HG02642 (cell line): ENCODE measurements around the gene RTN1.

Experiments used
- ATAC-seq: cut with Tn5 transposase; IDR thresholded peaks from one replicate; pipeline ENCODE4 v1.9.1; 2021; ENCODE audit warnings: mild to moderate bottlenecking; ENCODE audit not compliant: unreplicated experiment, poor library complexity

The RTN1 gene

DNA sequence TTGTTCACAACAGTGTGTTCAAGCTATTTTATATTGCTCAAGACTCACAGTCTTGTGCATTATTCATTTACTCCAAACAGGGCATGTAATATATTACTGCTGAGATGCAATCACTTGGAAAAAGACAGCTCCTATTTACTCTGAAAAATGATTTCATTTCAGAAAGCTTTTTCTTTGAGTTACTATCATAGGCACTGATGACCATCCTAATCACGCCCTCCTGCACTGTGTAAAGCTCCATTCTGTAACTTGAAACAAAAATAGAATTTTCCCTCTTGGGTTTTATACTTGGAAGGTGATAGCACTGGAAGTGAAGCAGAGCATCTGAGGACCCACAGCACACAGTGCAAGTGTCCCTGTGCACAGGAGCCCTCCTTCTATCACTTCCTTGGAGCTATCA is 55.6 kb downstream of the RTN1 start:
- no peak for ATAC-seq

- no peak for ATAC-seq
Measured at GRCh38 chr14:59811815-59812214, 58.8 kb downstream of the RTN1 start.

DNA sequence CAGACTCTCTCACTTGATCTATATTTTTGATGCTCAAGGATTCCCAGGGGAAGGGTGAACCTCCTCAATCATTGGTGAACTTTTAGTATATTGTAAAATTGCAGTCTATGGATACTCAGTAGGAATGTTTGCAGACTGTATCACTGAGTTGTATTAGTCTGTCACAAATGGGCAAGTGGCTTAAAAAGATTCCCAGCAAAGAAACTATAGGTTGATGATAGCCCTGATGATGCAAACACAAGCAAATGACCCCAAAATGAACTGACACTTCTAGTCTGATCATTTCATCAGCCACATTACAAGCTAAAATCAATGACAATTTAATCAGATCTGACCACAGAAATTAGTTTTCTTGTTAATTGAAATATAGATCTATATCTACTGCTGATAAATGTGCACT is 59.5 kb downstream of the RTN1 start:
- no peak for ATAC-seq

DNA sequence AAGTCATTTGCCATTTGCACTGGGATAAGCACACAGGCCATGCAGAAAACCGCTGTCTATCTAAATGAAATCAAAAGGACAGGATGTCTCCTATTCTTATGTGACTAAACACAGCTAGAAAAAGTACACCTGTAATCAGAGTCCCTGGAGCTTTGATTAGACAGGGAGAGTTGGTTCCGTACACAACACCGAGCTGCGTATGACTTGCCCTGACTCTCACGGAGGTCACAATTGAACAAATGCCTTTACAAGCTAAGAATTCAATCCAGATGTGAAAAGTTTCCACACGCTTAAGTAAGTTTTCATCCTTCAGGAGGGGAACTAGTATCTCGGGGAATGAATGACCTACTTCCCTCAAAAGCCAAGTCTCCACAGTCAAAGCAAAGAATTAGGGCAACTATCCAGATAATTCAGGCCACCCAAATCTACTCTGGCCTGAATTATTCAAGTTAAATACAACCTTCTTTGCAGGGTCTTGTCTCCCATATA is 67.5 kb downstream of the RTN1 start:
- no peak for ATAC-seq

DNA sequence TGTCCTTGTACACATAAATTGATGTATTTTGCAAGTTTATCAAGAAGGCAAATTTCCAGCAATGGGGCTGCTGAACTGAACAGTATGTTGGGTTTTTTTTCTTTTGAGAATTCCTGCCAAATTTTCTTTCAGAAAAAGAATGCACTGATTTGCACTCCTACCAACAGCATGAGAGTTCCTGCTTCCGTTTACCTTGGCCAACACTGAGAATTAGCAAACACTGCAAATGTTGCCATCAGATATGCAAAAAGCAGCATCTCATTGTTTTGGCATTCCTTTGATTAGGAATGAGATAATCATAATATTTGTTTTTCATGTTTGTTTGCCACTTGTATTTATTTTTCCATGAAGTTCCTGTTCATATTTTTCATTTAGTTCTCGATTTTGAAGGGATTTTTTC is 82.4 kb downstream of the RTN1 start:
- no peak for ATAC-seq

DNA sequence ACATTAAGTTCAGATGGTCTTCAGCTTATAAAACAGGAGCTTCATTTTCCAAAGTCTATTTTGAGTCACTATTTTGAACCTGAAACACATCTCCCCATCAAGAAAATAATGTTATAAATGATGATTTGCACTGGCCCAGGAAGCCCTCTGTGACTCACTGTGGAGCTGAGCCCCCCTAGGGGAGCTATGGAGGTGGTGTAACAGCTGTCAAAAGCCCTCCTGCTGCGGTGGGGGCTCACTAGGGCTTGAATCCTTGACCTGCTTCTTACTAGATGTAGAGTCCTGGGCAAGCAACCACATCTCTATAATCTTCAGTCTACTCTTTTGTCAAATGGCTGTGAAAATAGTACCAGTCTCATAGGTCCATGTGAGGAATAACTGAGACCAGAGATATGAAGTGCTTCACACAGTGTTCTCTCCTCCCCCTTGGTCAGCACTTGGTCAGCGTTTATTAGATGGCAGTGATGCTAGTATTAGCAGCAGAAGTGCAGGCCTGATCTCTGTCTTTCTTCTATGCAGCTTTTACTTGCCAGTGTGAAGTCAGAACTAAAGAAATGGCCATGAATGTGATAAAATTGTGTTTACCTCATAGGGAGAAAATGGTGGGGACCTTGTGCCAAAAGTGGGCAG is 83.4 kb downstream of the RTN1 start:
- ATAC-seq = no peak

GRCh38 chr14:59785629-59786028 is 84.9 kb downstream of the RTN1 start:
- no peak for ATAC-seq

DNA sequence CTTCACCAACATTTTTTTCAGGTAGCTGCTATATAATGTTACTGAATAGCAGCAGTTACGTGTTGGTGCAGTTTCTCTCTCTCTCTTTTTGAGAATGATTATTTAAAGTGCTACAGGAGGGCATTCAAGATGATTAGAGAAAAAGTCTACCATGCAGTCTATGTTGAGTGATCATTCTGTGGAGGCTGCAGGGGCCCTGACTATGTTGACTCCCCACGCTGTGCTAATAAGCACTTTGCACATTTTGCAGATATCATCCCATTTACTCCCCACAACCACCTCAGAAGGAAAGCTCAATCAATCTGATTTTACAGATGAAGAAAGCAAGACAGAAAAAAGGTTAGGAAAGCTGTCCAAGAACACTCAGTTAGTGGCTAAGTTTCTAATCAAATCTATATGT is 87.8 kb downstream of the RTN1 start:
- no peak for ATAC-seq

GRCh38 chr14:59777006-59777579 is 93.5 kb downstream of the RTN1 start:
- no peak for ATAC-seq

DNA sequence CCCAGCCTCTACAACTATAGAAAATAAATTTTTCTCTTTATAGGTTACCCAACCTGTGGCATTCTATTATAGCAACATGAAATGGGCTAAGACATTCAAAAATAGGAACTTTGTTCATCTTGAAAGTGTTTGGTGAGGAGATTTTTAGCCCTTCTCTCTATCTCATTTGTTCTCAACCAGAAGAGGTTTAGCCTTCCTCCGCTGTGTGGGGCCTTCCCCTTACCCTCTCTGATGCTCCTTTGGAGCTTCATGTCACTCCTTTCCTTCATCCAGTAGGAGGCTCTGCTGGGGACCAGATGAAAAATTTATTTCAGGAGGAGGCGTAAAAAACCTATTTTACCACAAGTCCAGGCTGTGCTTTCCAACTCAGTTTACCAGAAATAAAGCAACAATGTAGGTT is 94.1 kb downstream of the RTN1 start:
- ATAC-seq = no peak

GRCh38 chr14:59772233-59772632 is 98.3 kb downstream of the RTN1 start:
- ATAC-seq = no peak

DNA sequence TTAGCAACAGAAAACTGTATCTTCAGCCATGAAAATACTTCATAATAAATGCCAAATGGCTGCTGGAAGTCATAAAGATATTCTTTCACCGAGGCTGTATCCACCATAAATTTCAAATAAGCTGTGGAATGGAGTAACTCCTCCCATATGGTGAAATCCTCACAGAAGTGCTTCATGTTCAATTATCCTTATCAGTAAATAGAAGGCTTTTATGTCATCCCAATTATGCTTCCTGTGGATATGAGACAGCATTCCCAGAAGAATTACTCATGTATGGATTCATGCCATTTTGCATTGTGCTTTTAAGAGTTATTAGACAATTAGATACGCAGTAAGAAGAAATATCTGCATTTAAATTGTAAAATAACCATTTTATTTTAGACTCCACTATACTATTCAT is 99.0 kb downstream of the RTN1 start:
- no peak for ATAC-seq

GRCh38 chr14:59769586-59769985 is 101.0 kb downstream of the RTN1 start:
- ATAC-seq = no peak

- no peak for ATAC-seq
Measured at GRCh38 chr14:59768855-59769375, 101.7 kb downstream of the RTN1 start.

DNA sequence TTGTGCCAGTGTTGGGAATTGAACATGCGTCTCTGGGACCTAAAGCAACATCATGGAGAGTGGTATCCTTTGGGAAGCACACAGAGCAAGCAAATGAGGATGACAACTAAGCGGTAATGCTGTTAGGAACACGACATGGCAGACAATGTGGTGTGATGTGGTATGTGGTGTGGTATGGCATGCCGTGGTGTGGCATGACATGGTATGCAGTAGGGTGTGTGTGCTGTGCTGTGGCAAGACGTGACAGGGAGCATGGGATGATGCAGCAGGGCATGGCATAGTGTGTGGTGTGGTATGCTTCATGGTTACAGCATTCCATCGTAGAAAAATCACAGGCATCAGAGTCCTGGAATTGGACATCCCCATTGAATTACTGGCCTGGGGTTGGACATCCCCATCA is 108.7 kb downstream of the RTN1 start:
- ATAC-seq = no peak

- ATAC-seq = no peak
Measured at GRCh38 chr14:59755409-59756135, 115.0 kb downstream of the RTN1 start.

- ATAC-seq = no peak
Measured at GRCh38 chr14:59754256-59754655, 116.3 kb downstream of the RTN1 start.

- no peak for ATAC-seq
Measured at GRCh38 chr14:59753512-59753911, 117.1 kb downstream of the RTN1 start.

DNA sequence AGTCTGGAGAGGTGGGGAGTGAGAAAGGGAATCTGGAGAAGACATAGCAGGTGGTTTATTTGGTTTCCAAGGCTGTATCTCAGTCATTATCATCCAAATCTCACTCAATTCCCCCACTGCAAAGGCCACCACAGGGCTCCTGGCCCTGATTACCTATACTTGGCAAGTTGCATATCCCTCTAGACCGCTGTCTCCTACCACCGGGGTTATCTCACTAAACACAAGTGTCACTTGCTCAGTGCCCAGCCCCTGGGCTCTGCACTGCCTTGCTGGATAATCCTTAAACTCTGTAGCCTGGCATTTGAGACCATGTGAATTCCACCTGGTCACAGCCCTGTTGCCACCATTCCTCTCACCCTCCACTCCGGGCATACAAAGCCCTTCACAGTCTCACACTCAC is 119.0 kb downstream of the RTN1 start:
- no peak for ATAC-seq

- ATAC-seq = no peak
Measured at GRCh38 chr14:59739794-59740193, 130.8 kb downstream of the RTN1 start.

- ATAC-seq = no peak
Measured at GRCh38 chr14:59728304-59728703, 142.3 kb downstream of the RTN1 start.
